GM19351 (cell line): Measurements from ENCODE around the gene RSRC1.
"Not testable (repeated sequence)": the region's sequence is repeated elsewhere in the genome, so short reads cannot be mapped to it uniquely, and the experiment has no call there.

Source experiments
- ATAC-seq: cut with Tn5 transposase; IDR thresholded peaks from one replicate; pipeline ENCODE4 v1.9.1; 2021; ENCODE audit warnings: mild to moderate bottlenecking, moderate library complexity; ENCODE audit not compliant: unreplicated experiment

RSRC1 gene

GRCh38 chr3:158381262-158381868 lies 271.5 kb downstream of the RSRC1 start:
- ATAC-seq, result no peak

GRCh38 chr3:158382479-158382878 lies 272.6 kb downstream of the RSRC1 start:
- no peak for ATAC-seq

- peak; percentile 88 for ATAC-seq
Observed at GRCh38 chr3:158384019-158384418, 274.1 kb downstream of the RSRC1 start.

DNA sequence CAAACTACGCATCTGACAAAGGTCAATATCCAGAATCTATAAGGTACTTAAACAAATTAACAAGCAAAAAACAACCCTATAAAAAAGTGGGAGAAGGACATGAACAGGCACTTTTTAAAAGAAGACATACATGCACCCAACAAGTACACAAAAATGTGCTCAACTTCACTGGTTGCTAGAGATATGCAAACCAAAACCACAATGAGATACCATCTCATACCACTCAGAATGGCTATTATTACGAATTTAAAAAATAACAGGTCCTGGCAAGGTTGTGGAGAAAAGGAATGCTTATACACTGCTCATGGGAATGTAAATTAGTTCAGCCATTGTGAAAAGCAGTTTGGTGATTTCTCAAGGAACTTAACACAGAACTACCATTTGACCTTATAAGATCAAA lies 285.5 kb downstream of the RSRC1 start:
- ATAC-seq, result no peak

- no peak for ATAC-seq
Observed at GRCh38 chr3:158402590-158402989, 292.7 kb downstream of the RSRC1 start.

DNA sequence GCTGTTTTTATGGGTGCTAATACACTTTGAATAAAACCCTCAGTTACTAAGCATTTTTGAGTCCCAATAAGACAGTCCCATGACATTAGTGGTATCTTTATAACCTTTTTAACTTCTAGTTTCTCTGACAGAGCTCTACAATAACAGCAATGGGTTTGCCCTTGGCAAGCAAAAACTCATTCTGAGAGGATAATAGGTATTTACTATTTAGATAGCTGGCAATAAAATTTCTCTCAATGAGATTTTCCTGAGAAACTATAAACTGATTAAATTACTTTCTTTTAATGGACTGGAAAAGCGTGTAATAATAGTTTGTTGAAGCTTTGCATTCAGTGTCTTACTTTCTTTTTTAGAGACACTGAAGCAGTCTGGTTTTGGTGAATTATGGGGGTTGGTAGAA lies 293.1 kb downstream of the RSRC1 start:
- ATAC-seq, result no peak

DNA sequence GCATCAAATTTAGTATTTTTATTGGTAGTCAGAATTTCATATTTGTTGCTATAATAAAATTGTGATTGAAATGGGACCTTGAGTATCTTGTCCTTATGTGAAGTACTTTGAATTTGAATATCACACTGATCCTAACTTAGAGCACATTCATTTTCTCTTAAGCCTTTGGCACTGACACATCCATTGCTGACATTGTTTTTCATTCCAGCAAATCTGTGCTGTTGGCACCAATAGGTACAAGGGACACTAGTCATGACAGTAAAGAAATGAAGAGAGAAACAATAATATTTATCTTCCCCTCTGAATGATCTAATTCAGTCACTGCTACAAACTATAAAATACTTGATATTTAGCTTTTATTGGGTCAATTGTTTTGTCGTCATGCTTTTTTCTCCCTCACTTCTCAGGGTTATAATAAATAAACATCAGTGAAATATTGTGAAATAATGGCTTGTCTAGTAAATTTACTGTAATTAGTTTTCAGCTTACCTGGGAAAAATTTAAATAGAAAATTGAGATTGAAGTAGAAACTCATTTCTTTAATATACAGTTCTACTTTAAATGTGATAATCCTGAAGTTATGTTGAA lies 294.3 kb downstream of the RSRC1 start:
- ATAC-seq, result no peak

DNA sequence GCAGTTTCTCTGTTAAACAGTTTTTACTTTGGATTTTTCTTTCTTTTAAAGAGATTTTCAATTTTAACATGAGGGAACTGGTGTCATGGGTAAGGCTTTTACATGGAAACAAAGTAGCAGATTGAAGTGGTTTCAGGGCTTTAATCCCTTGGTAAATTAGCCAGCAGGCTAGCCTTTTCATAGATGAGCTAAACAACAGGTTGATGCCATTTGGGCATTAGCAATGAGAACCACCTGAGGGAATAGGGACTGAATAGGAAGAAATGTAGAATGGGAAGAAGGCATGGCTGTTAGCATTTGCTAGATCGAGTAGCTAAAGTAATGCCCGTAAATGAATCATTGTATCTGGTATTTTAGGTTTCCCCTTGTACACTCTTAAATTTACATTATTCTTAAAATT lies 295.6 kb downstream of the RSRC1 start:
- ATAC-seq, result no peak

DNA sequence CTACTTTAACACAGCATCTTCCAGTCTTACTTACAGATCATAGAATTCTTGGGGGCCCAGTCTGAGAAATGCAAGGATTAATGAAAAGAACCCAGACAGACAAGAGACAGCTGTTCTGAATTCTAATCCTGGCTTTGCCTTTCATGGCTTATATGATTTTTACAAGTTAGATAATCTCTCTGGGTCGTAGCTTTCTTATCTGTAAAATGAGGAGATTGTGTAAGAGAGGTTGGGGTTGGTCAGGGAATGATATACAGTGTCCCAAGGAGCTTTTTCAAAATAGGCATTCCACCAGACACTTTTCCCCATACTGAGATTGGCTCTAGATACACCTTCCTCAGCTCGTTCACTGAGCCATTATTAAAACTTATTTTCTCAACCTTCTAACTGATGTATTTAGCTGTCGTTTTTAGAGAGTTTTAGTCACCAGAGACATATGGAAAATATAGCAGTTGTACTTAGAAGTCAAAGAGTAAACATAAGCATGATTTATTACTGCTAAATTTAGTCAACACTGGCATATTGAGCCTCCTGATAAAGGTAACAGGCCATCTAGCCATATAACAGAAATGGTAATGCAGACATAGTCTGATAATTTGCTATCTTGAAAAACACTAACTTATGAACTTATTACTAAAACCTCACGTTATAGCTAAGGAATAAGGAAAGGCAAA lies 298.1 kb downstream of the RSRC1 start:
- no peak for ATAC-seq

- ATAC-seq, result not testable (repeated sequence)
Observed at GRCh38 chr3:158408518-158408897, 298.6 kb downstream of the RSRC1 start.

DNA sequence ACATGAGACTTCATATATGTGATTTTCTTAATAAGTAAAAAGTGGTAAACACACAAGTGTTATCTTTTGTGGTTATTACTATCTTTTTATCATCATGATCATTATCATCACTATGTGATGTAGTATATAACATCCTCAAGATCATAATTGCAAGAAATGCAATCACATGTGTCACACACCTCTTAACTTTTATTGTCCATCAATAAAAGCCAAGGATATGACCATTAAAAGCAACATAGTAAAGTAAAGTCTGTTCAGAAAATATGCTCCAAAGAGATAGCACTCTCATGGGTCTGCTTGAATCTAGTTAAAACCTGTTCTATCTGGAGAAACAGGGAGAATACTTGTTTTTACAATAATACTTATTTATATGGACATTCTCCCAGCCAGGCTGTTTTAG lies 308.1 kb downstream of the RSRC1 start:
- no peak for ATAC-seq

DNA sequence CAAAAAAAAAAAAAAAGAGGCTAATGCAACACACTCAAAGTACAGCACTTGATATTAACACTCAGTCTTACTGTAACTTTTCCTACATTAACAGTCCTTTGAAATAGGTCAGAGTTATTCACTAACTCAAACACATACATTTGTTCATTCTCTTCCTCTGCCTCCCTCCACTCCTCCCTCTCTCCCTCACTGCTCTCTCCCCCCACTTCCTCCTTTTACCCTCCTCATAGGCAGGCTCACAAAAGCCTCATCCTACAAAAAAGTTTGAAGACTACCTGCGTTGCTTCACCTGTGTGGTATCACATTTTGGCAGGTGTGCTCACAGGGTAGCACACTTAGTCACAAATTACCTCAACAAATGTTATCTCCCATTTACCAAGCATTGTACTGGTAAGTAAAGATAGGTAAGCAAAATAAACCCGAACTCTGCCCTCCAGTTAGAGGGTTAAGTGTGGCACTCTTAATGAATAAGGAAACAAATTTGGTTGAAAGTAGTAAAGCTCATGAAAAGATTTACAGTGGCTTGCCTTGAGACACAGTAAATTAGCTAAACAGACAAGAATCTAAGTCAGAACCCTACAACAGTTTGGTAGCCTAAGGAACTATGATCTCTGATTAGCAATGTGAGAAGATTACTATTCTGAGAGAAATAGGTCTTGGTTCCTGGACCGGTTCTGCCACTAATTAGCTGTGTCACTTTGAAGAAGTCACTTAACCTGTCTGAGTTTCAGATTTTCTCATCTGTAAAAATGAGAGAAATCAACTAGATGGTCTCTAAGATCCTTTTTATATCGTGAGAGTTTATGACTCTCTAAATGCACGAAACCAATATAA lies 310.1 kb downstream of the RSRC1 start:
- ATAC-seq, result no peak

DNA sequence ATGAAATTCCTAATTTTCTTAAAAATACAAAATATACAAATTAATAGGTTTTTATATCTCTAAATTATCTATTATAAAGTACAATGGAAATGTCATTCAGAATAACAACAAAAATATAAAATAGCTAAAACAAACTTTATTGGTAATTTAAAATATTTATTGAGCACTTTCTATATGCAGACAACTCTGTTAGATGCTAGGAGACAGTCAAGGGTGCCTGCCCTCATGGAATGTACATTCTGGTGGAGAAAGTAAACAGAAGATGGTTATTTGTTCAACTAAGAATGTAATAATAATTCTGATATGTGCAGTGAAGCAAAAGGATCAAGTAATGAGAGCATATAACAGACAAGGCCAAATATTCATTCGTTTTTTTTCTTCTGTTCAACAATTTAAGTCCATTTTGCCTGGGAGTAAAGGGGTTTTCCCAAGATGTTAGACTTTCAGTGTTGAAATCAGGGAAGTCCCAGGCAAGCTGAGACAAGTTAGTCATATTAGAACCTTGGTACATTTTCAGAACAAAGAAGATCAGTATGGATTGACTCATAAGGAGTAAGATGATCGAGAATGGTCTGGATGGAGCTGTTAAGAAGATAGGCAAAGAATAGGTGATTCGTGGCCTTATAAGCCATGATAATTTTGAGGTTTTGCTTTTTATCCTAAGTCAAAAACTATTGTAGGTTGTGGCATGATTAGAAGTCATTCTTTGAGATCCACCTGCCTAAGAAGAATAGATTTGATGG lies 310.9 kb downstream of the RSRC1 start:
- ATAC-seq, result peak; percentile 90

GRCh38 chr3:158430448-158430847 lies 320.6 kb downstream of the RSRC1 start:
- no peak for ATAC-seq

DNA sequence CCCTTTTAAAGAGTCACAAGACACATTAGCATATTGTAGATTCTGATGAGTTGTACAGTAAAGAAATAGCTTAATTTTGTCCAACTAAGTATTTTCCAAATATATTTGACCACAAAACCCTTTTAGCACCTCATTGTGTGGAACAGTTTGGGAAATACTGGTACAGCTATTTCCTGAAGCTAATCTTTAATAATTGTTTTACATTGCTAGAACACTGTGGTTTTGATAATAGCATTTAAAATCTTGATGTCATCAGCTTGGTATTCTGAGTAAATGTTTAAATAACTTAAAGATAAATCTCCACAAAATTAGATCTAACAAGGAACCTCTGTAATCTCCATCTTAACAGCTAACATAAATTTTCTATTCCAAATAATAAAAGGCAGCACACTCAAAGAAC lies 321.1 kb downstream of the RSRC1 start:
- ATAC-seq, result no peak

- ATAC-seq, result no peak
Observed at GRCh38 chr3:158431829-158432228, 321.9 kb downstream of the RSRC1 start.

- ATAC-seq, result peak; percentile 98
Observed at GRCh38 chr3:158434412-158435038, 324.6 kb downstream of the RSRC1 start.

DNA sequence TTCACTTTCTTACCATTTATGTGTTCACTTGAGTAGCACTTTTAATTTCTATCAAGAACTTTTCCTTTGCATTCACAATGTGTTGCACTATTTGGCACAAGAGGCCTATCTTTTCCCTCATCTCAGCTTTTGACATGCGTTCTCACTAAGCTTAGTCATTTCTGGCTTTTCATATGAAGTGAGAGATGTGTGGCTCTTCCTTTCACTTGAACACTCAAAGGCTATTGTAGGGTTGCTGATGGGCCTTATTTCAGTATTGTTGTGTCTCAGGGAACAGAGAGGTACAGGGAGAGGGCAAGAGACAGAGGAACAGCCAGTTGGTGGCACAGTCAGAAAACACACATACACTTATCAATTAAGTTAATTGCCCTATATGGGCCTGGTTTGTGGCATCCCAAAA lies 333.7 kb downstream of the RSRC1 start:
- peak; percentile 98 for ATAC-seq

GRCh38 chr3:158447408-158447807 lies 337.5 kb downstream of the RSRC1 start:
- ATAC-seq, result no peak

DNA sequence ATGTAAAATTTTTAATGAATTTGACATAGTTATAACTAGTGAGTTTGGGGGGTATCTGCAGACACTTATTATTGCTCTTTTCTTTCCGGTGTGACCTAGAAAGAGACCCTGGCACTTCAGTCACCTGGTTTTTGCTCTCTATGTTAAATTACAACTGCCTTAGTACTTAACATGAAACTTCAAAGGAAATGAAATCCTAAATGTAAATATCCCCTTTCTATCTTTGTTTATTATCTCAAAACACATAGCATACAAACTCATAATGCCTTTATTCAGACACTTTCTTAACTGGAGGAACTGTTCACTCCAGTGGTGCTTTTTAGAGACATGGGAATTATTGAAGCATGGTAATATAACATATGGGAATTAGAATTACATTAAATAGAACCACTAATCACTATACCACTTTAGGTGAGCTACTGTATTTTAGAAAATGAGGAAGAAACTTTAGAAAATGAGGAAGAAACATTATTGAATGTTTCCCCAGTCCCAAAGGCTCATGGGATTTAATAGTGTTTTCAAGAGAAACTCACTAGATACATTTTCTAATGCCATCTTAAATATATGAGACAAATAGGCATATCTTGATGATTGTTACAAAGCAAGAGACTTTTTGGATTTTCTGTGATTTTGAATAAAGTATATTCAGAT lies 341.6 kb downstream of the RSRC1 start:
- no peak for ATAC-seq
